ENCODE results near the gene CDCA7. TPM values are rescaled to one million over a fixed set of nuclear protein-coding genes. Genes with fewer than 3 reads are reported as not detected.

Gene CDCA7
- total and polyA plus RNA-seq, 7 donors, result 0.35 to 9.2 (median 2.2) TPM

GRCh38 chr2:173355132-173355865 lies 627 bp downstream of the CDCA7 start:
- Histone ChIP-seq H3K4me3 (peak overlapping the region; percentile 96), H3K36me3 (ENCODE audit: insufficient read depth in 1 of 2, low read depth in 1 of 2) (peaks cover 0 to 15% of the 10 kb centered on the region in 2 donors), H3K4me1 (peaks cover 12% of the 10 kb centered on the region), H3K9me3 (no peaks in the 10 kb centered on the region), H3K27ac (peak overlapping the region; percentile 87), H3K27me3 (ENCODE audit: insufficient read depth in 3 of 3, low read length in 2 of 3) (peaks cover 0 to 13% (median 0%) of the 10 kb centered on the region in 3 donors)
- WGBS, 3 donors, result 0 to 1% (median 0%) methylated on average over 55 to 59 of the region's 59 CpGs
- intact Hi-C loops (cut with DNase I), result loop anchor here (5.0 to 10.0 kb wide), 4 partner anchors 328 to 383 kb away; no protein-coding TSS in a partner anchor
- ATAC-seq (peak; percentile 75 to 83 (median 82)), DNase-seq (peak; percentile 21 to 69)
- TF ChIP-seq, protein P1, sequence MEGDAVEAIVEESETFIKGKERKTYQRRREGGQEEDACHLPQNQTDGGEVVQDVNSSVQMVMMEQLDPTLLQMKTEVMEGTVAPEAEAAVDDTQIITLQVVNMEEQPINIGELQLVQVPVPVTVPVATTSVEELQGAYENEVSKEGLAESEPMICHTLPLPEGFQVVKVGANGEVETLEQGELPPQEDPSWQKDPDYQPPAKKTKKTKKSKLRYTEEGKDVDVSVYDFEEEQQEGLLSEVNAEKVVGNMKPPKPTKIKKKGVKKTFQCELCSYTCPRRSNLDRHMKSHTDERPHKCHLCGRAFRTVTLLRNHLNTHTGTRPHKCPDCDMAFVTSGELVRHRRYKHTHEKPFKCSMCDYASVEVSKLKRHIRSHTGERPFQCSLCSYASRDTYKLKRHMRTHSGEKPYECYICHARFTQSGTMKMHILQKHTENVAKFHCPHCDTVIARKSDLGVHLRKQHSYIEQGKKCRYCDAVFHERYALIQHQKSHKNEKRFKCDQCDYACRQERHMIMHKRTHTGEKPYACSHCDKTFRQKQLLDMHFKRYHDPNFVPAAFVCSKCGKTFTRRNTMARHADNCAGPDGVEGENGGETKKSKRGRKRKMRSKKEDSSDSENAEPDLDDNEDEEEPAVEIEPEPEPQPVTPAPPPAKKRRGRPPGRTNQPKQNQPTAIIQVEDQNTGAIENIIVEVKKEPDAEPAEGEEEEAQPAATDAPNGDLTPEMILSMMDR (IDR thresholded peaks at IDR 0.05), result no peak

DNA sequence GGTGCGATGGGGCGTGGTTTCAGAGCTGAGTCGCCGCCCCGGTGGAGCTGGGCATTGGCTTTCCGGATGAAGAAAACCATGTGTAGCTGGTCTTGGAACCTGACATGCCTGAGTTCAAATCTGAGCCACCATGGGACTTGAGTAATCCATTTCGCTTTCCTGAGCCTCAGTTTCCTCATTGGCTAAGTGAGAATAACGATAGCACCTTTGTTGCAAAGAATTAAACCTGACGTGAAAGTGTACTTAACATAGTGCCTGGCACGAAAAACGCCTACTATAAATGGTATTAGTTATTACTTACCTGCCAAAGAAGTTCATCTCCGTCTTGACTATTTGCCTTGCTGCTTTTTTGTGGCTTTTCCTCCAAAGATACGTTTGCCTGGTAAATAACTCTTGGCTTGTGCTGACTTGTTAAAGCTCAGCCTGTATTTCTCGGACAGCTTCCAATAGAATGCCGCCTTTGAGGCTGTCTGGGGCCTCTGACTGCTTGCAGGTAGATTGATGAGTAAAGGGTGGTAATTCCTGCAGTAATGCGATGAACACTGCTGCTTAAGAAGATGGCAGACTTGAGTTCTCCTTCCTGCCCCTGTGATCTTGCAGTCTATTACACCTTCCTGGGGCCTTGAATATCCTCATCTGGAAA lies 1.3 kb downstream of the CDCA7 start:
- TF ChIP-seq, protein P1 (IDR thresholded peaks at IDR 0.05), result no peak
- Histone ChIP-seq H3K36me3 (ENCODE audit: insufficient read depth in 1 of 2, low read depth in 1 of 2) (peaks cover 0 to 17% of the 10 kb centered on the region in 2 donors), H3K4me3 (peak overlapping the region; percentile 96), H3K4me1 (peaks cover 12% of the 10 kb centered on the region), H3K27me3 (ENCODE audit: insufficient read depth in 3 of 3, low read length in 2 of 3) (peaks cover 0 to 13% (median 0%) of the 10 kb centered on the region in 3 donors), H3K9me3 (no peaks in the 10 kb centered on the region), H3K27ac (peak overlapping the region; percentile 87)
- DNase-seq, result peak; percentile 13 to 51
- WGBS, 3 donors, result 42 to 50% (median 49%) methylated on average over 16 of the region's 16 CpGs
- ATAC-seq, result peak in 1 of 4 donors; percentile 13
- intact Hi-C loops (cut with DNase I), result loop anchor here (5.0 to 10.0 kb wide), 4 partner anchors 329 to 384 kb away; no protein-coding TSS in a partner anchor

DNA sequence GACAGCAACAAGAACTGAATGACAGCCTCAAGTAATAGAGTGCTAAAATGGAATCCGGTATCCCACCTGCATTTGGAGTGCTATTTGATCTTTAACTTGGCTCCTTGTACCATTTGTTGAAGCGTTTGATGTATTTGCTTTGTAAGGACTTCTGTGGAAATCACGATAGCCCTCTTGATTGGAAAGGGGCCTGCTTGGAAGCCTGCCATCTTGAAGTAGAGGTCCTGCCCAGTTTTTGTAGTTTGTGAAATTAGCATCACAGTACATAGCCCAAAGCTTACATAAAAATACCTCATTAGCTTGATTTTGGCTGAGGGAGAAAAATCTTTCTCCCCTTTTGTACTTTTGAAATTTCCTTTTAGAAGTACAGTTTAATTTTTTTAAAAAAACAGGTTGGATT lies 2.7 kb downstream of the CDCA7 start:
- no peak overlapping the region for H3K4me3 ChIP-seq
- no peak overlapping the region for H3K27ac ChIP-seq
- H3K4me1 ChIP-seq, result peaks cover 12% of the 10 kb centered on the region
- peaks cover 0 to 10% (median 0%) of the 10 kb centered on the region in 3 donors for H3K27me3 ChIP-seq (ENCODE audit: insufficient read depth in 3 of 3, low read length in 2 of 3)
- peaks cover 0 to 17% of the 10 kb centered on the region in 2 donors for H3K36me3 ChIP-seq (ENCODE audit: insufficient read depth in 1 of 2, low read depth in 1 of 2)
- TF ChIP-seq, protein P1 (IDR thresholded peaks at IDR 0.05), result no peak
- DNase-seq (no peak), ATAC-seq (no peak)
- intact Hi-C loops (cut with DNase I), result loop anchor here (5.0 to 10.0 kb wide), 4 partner anchors 330 to 385 kb away; no protein-coding TSS in a partner anchor
- no peaks in the 10 kb centered on the region for H3K9me3 ChIP-seq
- 41 to 59% (median 45%) methylated on average over 3 of the region's 3 CpGs for WGBS, 3 donors

GRCh38 chr2:173358616-173359015 lies 3.9 kb downstream of the CDCA7 start:
- 72 to 89% (median 80%) methylated on average over 5 of the region's 5 CpGs for WGBS, 3 donors
- Histone ChIP-seq H3K4me3 (no peak overlapping the region), H3K36me3 (ENCODE audit: insufficient read depth in 1 of 2, low read depth in 1 of 2) (peaks cover 0 to 27% of the 10 kb centered on the region in 2 donors), H3K27me3 (ENCODE audit: insufficient read depth in 3 of 3, low read length in 2 of 3) (no peaks in the 10 kb centered on the region), H3K9me3 (no peaks in the 10 kb centered on the region), H3K4me1 (peaks cover 12% of the 10 kb centered on the region), H3K27ac (no peak overlapping the region)
- TF ChIP-seq, protein P1 (IDR thresholded peaks at IDR 0.05), result no peak
- ATAC-seq (no peak), DNase-seq (no peak)
- intact Hi-C loops (cut with DNase I), result loop anchor here (5.0 to 10.0 kb wide), 4 partner anchors 331 to 386 kb away; no protein-coding TSS in a partner anchor

Data from psoas muscle (tissue), 8 donors.